GM19372 (cell line): ENCODE results near the gene ACAA2.
"Not testable (repeated sequence)": the region's sequence is repeated elsewhere in the genome, so short reads cannot be mapped to it uniquely, and the experiment has no call there.

Experiments
- ATAC-seq: cut with Tn5 transposase; IDR thresholded peaks from one replicate; pipeline ENCODE4 v1.9.1; 2021; ENCODE audit warnings: mild to moderate bottlenecking, low read depth, moderate library complexity; ENCODE audit not compliant: unreplicated experiment

Gene ACAA2

GRCh38 chr18:49845629-49846360 lies 32.5 kb upstream of the ACAA2 start:
- ATAC-seq = no peak

- ATAC-seq = no peak
Measured at GRCh38 chr18:49844903-49845302, 31.6 kb upstream of the ACAA2 start.

GRCh38 chr18:49843778-49844625 lies 30.7 kb upstream of the ACAA2 start:
- ATAC-seq = no peak

- no peak for ATAC-seq
Measured at GRCh38 chr18:49843131-49843530, 29.8 kb upstream of the ACAA2 start.

- ATAC-seq = no peak
Measured at GRCh38 chr18:49842656-49843055, 29.3 kb upstream of the ACAA2 start.

- ATAC-seq = no peak
Measured at GRCh38 chr18:49841236-49842217, 28.2 kb upstream of the ACAA2 start.

GRCh38 chr18:49839012-49839411 lies 25.7 kb upstream of the ACAA2 start:
- ATAC-seq = no peak

GRCh38 chr18:49838381-49838780 lies 25.0 kb upstream of the ACAA2 start:
- no peak for ATAC-seq

- no peak for ATAC-seq
Measured at GRCh38 chr18:49837889-49838288, 24.6 kb upstream of the ACAA2 start.

GRCh38 chr18:49837316-49837835 lies 24.0 kb upstream of the ACAA2 start:
- not testable (repeated sequence) for ATAC-seq

GRCh38 chr18:49835405-49835804 lies 22.1 kb upstream of the ACAA2 start:
- ATAC-seq = no peak

- no peak for ATAC-seq
Measured at GRCh38 chr18:49834258-49834657, 20.9 kb upstream of the ACAA2 start.

GRCh38 chr18:49833814-49834213 lies 20.5 kb upstream of the ACAA2 start:
- ATAC-seq = no peak

- ATAC-seq = no peak
Measured at GRCh38 chr18:49832221-49832647, 18.9 kb upstream of the ACAA2 start.

GRCh38 chr18:49827996-49828395 lies 14.7 kb upstream of the ACAA2 start:
- no peak for ATAC-seq

GRCh38 chr18:49819823-49820671 lies 6.7 kb upstream of the ACAA2 start:
- ATAC-seq = no peak

- no peak for ATAC-seq
Measured at GRCh38 chr18:49819071-49819662, 5.8 kb upstream of the ACAA2 start.

GRCh38 chr18:49817947-49818346 lies 4.6 kb upstream of the ACAA2 start:
- ATAC-seq = no peak

- ATAC-seq = no peak
Measured at GRCh38 chr18:49815927-49816326, 2.6 kb upstream of the ACAA2 start.
